SK-N-SH (cell line): Measurements from ENCODE around the gene SLC7A1. TPM values are rescaled to one million over a fixed set of nuclear protein-coding genes. Genes with fewer than 3 reads are reported as not detected.

Experiments used
- CTCF ChIA-PET: fragments of 300-600, 350-600 bp; formaldehyde crosslinking; extraction: SDS; loops from one replicate; lab custom pipeline; 2021; lab: Yijun Ruan, JAX
- POLR2A ChIA-PET: fragments of 350-600 bp; sonication (Branson Sonifier 250); formaldehyde crosslinking; extraction: SDS; loops from one replicate; lab custom pipeline; 2020; ENCODE audit warnings: antibody characterized with exemption, inconsistent platforms; lab: Yijun Ruan, JAX
- DNase-seq: peaks from one replicate; pipeline ENCODE4 v3.0.0; 2012
- H2AFZ ChIP-seq: fragments of 200-600 bp; sonication (generic); 2 replicates; pipeline ENCODE4 v1.8.1; 2016; ENCODE audit warnings: antibody characterized with exemption, mild to moderate bottlenecking, low read depth
- H3F3A ChIP-seq: fragments of 200-600 bp; sonication (generic); replicated peaks from 2 replicates; pipeline ENCODE3; 2016; ENCODE audit warnings: antibody characterized with exemption, mild to moderate bottlenecking; ENCODE audit not compliant: insufficient read depth
- H3K27ac ChIP-seq, 2 experiments: fragments of 200-500 bp in 1 of 2; fragments of 200-600 bp in 1 of 2; sonication (Bioruptor generic) in 1 of 2; sonication (generic), shearing (Covaris generic) in 1 of 2; 2 replicates each; pipeline versions ENCODE4 v1.5.1 to v1.6.1; 2014 to 2016; ENCODE audit warnings: low read depth in 2 of 2, inconsistent platforms in 1 of 2, low read length in 1 of 2, mild to moderate bottlenecking in 1 of 2, mixed read lengths in 1 of 2
- H3K27me3 ChIP-seq: fragments of 200-600 bp; sonication (generic), shearing (Covaris generic); 2 replicates; pipeline ENCODE4 v1.6.1; 2016; ENCODE audit warnings: mixed run types; ENCODE audit not compliant: insufficient read depth
- H3K36me3 ChIP-seq, 2 experiments: fragments of 200-500 bp in 1 of 2; fragments of 200-600 bp in 1 of 2; sonication (Bioruptor generic) in 1 of 2; sonication (generic) in 1 of 2; replicated peaks in 1 of 2; 2 replicates each; pipeline versions ENCODE3 to v1.5.1; 2014 to 2016; ENCODE audit warnings: low read length in 1 of 2, mild to moderate bottlenecking in 1 of 2; ENCODE audit not compliant: insufficient read depth in 2 of 2, control insufficient read depth in 1 of 2
- H3K4me1 ChIP-seq, 2 experiments: fragments of 200-500 bp in 1 of 2; fragments of 200-600 bp in 1 of 2; sonication (Bioruptor generic) in 1 of 2; sonication (generic), shearing (Covaris generic) in 1 of 2; 2 replicates each; pipeline versions ENCODE4 v1.5.1 to v1.6.1; 2014 to 2016; ENCODE audit warnings: low read depth in 1 of 2, low read length in 1 of 2, mixed run types in 1 of 2; ENCODE audit not compliant: insufficient read depth in 2 of 2, control insufficient read depth in 1 of 2
- H3K4me2 ChIP-seq: fragments of 200-600 bp; sonication (generic), shearing (Covaris generic); 2 replicates; pipeline ENCODE4 v1.6.1; 2017; ENCODE audit warnings: mixed run types
- H3K4me3 ChIP-seq, 2 experiments: fragments of 200-500 bp in 1 of 2; fragments of 200-600 bp in 1 of 2; sonication (Bioruptor generic) in 1 of 2; sonication (generic), shearing (Covaris generic) in 1 of 2; 2 replicates each; pipeline versions ENCODE4 v1.5.1 to v1.8.1; 2014 to 2016; ENCODE audit warnings: low read depth in 2 of 2, inconsistent platforms in 1 of 2, low read length in 1 of 2, mild to moderate bottlenecking in 1 of 2, mixed read lengths in 1 of 2, moderate library complexity in 1 of 2
- H3K79me2 ChIP-seq: fragments of 200-600 bp; sonication (generic); 2 replicates; pipeline ENCODE4 v1.8.1; 2017; ENCODE audit warnings: mild to moderate bottlenecking; ENCODE audit not compliant: insufficient read depth
- H3K9ac ChIP-seq: fragments of 200-600 bp; sonication (generic); 2 replicates; pipeline ENCODE4 v1.6.1; 2017; ENCODE audit warnings: mixed run types
- H3K9me2 ChIP-seq: fragments of 200-600 bp; sonication (generic); 2 replicates; pipeline ENCODE4 v1.6.1; 2017; ENCODE audit warnings: mixed run types
- H3K9me3 ChIP-seq: fragments of 200-600 bp; sonication (generic); 2 replicates; pipeline ENCODE4 v1.6.1; 2017; ENCODE audit warnings: mixed run types, mild to moderate bottlenecking, moderate library complexity
- H4K20me1 ChIP-seq: fragments of 200-600 bp; sonication (generic); 2 replicates; pipeline ENCODE4 v1.6.1; 2017; ENCODE audit warnings: mild to moderate bottlenecking, mixed run types; ENCODE audit not compliant: insufficient read depth
- FOXJ3 ChIP-seq: sonication (generic); formaldehyde crosslinking; IDR thresholded peaks from 2 replicates; pipeline ENCODE4 v1.5.1; 2020; ENCODE audit warnings: mild to moderate bottlenecking, missing genetic modification reagents
- GABPA ChIP-seq: IDR thresholded peaks from 2 replicates; pipeline ENCODE4 v1.4.0; 2012; ENCODE audit warnings: low read depth, mild to moderate bottlenecking
- SIN3A ChIP-seq: IDR thresholded peaks from 2 replicates; pipeline ENCODE4 v1.6.1; 2012; ENCODE audit warnings: low read depth, mild to moderate bottlenecking, low read length, moderate library complexity, borderline replicate concordance
- SMC3 ChIP-seq: IDR thresholded peaks from 2 replicates; pipeline ENCODE4 v1.6.1; 2012; ENCODE audit warnings: low read depth, low read length, improper control_type of control experiment
- TCF12 ChIP-seq: IDR thresholded peaks from 2 replicates; pipeline ENCODE4 v1.4.0; 2012
- TEAD4 ChIP-seq: IDR thresholded peaks from 2 replicates; pipeline ENCODE4 v1.4.0; 2012; ENCODE audit warnings: mild to moderate bottlenecking, borderline replicate concordance; ENCODE audit not compliant: insufficient read depth
- YY1 ChIP-seq: IDR thresholded peaks from 2 replicates; pipeline ENCODE4 v1.4.0; 2012; ENCODE audit warnings: low read depth, mild to moderate bottlenecking
- WGBS: methylation state at CpG from one replicate; pipeline ENCODE4 v1.1.6; 2017; ENCODE audit warnings: low lambda C conversion rate; 5-methylcytosine and 5-hydroxymethylcytosine counted together
- polyA plus RNA-seq, 3 experiments: library from polyadenylated mRNA; depleted of rRNA; stranded (reverse); fragments of >200 nt; gene quantifications; 2 replicates each; pipeline ENCODE4 v1.2.3, GENCODE V29; 2012
- TF ChIP-seq, protein P1 (sequence below): fragments of 150-350 bp; IDR thresholded peaks from 2 replicates; pipeline ENCODE4 v1.6.1; 2016; ENCODE audit warnings: mild to moderate bottlenecking, low read depth, low read length
- TF ChIP-seq, protein P2 (sequence below): IDR thresholded peaks from 2 replicates; pipeline ENCODE4 v1.6.1; 2012; ENCODE audit warnings: mild to moderate bottlenecking, low read depth, low read length, moderate library complexity
- TF ChIP-seq, protein P3 (sequence below): fragments of 200-600 bp; sonication (generic); IDR thresholded peaks from 2 replicates; pipeline ENCODE4 v1.6.1; 2017; ENCODE audit warnings: antibody characterized with exemption, mild to moderate bottlenecking, moderate library complexity
- TF ChIP-seq, protein P4 (sequence below): IDR thresholded peaks from 2 replicates; pipeline ENCODE4 v1.4.0; 2012; ENCODE audit warnings: low read depth

The SLC7A1 gene
- polyA plus RNA-seq, 1 of the 3 experiments (the other 2 are of a cell fraction), result 14.0 TPM

DNA sequence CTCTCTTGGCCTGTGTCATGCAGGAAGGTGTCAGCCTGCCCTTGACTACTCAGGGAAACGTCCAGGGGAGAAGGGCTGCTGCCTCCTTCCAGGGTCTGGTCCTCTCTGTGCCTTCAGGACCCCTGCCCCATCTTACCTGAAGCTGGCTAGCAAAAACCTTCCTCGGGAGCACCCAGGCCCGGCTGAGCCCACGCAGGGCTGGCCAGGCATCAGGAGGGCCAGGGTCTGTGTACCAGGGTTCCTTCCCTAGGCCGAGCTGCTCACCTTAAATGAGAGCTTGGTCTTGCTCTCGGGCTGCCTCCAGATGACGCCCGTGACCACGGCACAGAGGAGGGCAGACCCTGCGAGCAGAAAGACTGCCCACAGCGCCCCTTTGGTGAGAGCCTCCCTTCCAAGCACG lies 78.6 kb downstream of the SLC7A1 start:
- Histone ChIP-seq H3K4me3 (no peak overlapping the region), H3K4me2 (no peak overlapping the region), H3K79me2 (peaks cover 20% of the 10 kb centered on the region; the same call in 1 of the 2 replicates), H3K4me1 (peaks cover 0 to 20% of the 10 kb centered on the region in 2 experiments; a peak in 3 of 4 replicates), H3K9me2 (no peaks in the 10 kb centered on the region), H3K9me3 (no peaks in the 10 kb centered on the region), H4K20me1 (no peaks in the 10 kb centered on the region), H3F3A (peaks cover 6% of the 10 kb centered on the region), H3K36me3 (peaks cover 39 to 76% of the 10 kb centered on the region in 2 experiments), H3K27ac (no peak overlapping the region), H3K27me3 (no peaks in the 10 kb centered on the region), H3K9ac (no peak overlapping the region), H2AFZ (no peak overlapping the region)
- 96% methylated on average over 8 of the region's 12 CpGs for WGBS
- CTCF ChIA-PET, result interaction anchor here (1.0 to 4.1 kb wide), 3 partner anchors 9 to 596 kb away, joined by 3 to 46 read pairs (median 3); no protein-coding TSS in a partner anchor
- POLR2A ChIA-PET, result no interaction called here
- no peak for TF ChIP-seq GABPA
- no peak for TF ChIP-seq FOXJ3
- no peak for TF ChIP-seq YY1
- TF ChIP-seq, protein P1, sequence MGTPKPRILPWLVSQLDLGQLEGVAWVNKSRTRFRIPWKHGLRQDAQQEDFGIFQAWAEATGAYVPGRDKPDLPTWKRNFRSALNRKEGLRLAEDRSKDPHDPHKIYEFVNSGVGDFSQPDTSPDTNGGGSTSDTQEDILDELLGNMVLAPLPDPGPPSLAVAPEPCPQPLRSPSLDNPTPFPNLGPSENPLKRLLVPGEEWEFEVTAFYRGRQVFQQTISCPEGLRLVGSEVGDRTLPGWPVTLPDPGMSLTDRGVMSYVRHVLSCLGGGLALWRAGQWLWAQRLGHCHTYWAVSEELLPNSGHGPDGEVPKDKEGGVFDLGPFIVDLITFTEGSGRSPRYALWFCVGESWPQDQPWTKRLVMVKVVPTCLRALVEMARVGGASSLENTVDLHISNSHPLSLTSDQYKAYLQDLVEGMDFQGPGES, result no peak
- TF ChIP-seq SIN3A, result no peak
- no peak for TF ChIP-seq TCF12
- no peak for TF ChIP-seq TEAD4
- TF ChIP-seq, protein P2, sequence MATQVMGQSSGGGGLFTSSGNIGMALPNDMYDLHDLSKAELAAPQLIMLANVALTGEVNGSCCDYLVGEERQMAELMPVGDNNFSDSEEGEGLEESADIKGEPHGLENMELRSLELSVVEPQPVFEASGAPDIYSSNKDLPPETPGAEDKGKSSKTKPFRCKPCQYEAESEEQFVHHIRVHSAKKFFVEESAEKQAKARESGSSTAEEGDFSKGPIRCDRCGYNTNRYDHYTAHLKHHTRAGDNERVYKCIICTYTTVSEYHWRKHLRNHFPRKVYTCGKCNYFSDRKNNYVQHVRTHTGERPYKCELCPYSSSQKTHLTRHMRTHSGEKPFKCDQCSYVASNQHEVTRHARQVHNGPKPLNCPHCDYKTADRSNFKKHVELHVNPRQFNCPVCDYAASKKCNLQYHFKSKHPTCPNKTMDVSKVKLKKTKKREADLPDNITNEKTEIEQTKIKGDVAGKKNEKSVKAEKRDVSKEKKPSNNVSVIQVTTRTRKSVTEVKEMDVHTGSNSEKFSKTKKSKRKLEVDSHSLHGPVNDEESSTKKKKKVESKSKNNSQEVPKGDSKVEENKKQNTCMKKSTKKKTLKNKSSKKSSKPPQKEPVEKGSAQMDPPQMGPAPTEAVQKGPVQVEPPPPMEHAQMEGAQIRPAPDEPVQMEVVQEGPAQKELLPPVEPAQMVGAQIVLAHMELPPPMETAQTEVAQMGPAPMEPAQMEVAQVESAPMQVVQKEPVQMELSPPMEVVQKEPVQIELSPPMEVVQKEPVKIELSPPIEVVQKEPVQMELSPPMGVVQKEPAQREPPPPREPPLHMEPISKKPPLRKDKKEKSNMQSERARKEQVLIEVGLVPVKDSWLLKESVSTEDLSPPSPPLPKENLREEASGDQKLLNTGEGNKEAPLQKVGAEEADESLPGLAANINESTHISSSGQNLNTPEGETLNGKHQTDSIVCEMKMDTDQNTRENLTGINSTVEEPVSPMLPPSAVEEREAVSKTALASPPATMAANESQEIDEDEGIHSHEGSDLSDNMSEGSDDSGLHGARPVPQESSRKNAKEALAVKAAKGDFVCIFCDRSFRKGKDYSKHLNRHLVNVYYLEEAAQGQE, result no peak
- TF ChIP-seq, protein P3, sequence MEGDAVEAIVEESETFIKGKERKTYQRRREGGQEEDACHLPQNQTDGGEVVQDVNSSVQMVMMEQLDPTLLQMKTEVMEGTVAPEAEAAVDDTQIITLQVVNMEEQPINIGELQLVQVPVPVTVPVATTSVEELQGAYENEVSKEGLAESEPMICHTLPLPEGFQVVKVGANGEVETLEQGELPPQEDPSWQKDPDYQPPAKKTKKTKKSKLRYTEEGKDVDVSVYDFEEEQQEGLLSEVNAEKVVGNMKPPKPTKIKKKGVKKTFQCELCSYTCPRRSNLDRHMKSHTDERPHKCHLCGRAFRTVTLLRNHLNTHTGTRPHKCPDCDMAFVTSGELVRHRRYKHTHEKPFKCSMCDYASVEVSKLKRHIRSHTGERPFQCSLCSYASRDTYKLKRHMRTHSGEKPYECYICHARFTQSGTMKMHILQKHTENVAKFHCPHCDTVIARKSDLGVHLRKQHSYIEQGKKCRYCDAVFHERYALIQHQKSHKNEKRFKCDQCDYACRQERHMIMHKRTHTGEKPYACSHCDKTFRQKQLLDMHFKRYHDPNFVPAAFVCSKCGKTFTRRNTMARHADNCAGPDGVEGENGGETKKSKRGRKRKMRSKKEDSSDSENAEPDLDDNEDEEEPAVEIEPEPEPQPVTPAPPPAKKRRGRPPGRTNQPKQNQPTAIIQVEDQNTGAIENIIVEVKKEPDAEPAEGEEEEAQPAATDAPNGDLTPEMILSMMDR, result no peak
- DNase-seq, result no peak

DNA sequence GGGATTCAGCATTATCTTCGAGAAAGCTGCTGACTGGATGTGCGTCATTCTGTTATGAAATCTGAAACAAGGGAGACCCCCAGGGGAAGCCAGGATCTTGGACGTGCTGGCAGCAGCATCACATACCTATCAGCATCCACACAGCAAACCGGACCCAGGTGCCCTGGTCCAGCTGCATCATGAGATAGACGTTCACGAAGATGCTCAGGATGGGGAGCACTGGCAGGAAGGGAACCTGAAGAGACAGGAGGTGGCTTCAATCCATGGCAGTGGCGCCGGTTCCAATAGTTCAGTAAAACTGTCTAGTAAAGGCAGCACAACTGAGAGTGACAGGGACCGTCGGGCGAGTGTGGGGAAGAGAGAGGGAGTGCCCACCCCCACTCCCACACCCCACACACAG lies 79.5 kb downstream of the SLC7A1 start:
- peaks cover 12% of the 10 kb centered on the region; the same call in 1 of the 2 replicates for H3K79me2 ChIP-seq
- peaks cover 0 to 12% of the 10 kb centered on the region in 2 experiments; a peak in 3 of 4 replicates for H3K4me1 ChIP-seq
- H3K4me3 ChIP-seq, result no peak overlapping the region
- H3K36me3 ChIP-seq, result peaks cover 31 to 78% of the 10 kb centered on the region in 2 experiments
- H3K9me2 ChIP-seq, result no peaks in the 10 kb centered on the region
- no peaks in the 10 kb centered on the region for H4K20me1 ChIP-seq
- ChIA-PET CTCF (interaction anchor here (4.1 kb wide), 1 partner anchor 8 kb away, joined by 46 read pairs; no protein-coding TSS in a partner anchor), POLR2A (no interaction called here)
- no peak overlapping the region for H2AFZ ChIP-seq
- no peak for DNase-seq
- no peak overlapping the region for H3K27ac ChIP-seq
- H3K9ac ChIP-seq, result no peak overlapping the region
- no peaks in the 10 kb centered on the region for H3K9me3 ChIP-seq
- WGBS, result 97% methylated on average over 11 of the region's 11 CpGs
- TF ChIP-seq TCF12 (no peak), SMC3 (no peak)
- TF ChIP-seq, protein P4, sequence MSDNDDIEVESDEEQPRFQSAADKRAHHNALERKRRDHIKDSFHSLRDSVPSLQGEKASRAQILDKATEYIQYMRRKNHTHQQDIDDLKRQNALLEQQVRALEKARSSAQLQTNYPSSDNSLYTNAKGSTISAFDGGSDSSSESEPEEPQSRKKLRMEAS, result no peak
- H3K27me3 ChIP-seq, result no peaks in the 10 kb centered on the region
- H3F3A ChIP-seq, result peaks cover 3% of the 10 kb centered on the region
- no peak overlapping the region for H3K4me2 ChIP-seq
